HepG2 (cell line): ENCODE measurements around the gene ZNF343. TPM values are rescaled to one million over a fixed set of nuclear protein-coding genes. Genes with fewer than 3 reads are reported as not detected.

Experiments used
- AHR ChIP-seq: IDR thresholded peaks from 2 replicates; pipeline ENCODE4 v1.6.1; 2018; ENCODE audit warnings: missing genetic modification reagents, missing compliant biosample characterization
- CEBPB ChIP-seq: IDR thresholded peaks from 2 replicates; pipeline ENCODE4 v1.6.1; 2011; ENCODE audit warnings: low read depth, low read length, improper control_type of control experiment, borderline replicate concordance
- CEBPZ ChIP-seq: IDR thresholded peaks from 2 replicates; pipeline ENCODE4 v1.6.1; 2012; ENCODE audit warnings: low read length, improper control_type of control experiment
- ETV6 ChIP-seq: sonication (generic); formaldehyde crosslinking; conservative IDR thresholded peaks from 2 replicates; pipeline ENCODE4 v1.4.0; 2020; ENCODE audit warnings: missing genetic modification reagents
- GABPA ChIP-seq, 2 experiments: IDR thresholded peaks; 2 replicates each; pipeline ENCODE4 v1.6.1; 2011 to 2016; ENCODE audit warnings: low read depth in 2 of 2, low read length in 1 of 2, missing biosample characterization in 1 of 2, missing genetic modification characterization in 1 of 2
- GABPB1 ChIP-seq: IDR thresholded peaks from 2 replicates; pipeline ENCODE4 v1.6.1; 2016; ENCODE audit warnings: mild to moderate bottlenecking, missing genetic modification reagents, moderate library complexity, missing compliant biosample characterization
- IKZF4 ChIP-seq: sonication (generic); formaldehyde crosslinking; IDR thresholded peaks from 2 replicates; pipeline ENCODE4 v1.5.1; 2020; ENCODE audit warnings: borderline replicate concordance, mild to moderate bottlenecking, low read depth, missing genetic modification reagents; ENCODE audit errors: not compliant biosample characterization
- KDM6A ChIP-seq: IDR thresholded peaks from 2 replicates; pipeline ENCODE4 v1.6.1; 2016; ENCODE audit warnings: low read depth
- POLR2G ChIP-seq: fragments of 200-400 bp; formaldehyde crosslinking; IDR thresholded peaks from 2 replicates; pipeline ENCODE4 v1.6.1; 2018; ENCODE audit warnings: mild to moderate bottlenecking, low read depth, low read length, moderate library complexity
- PRMT3 ChIP-seq: sonication (generic); formaldehyde crosslinking; IDR thresholded peaks from 2 replicates; pipeline ENCODE4 v1.8.1; 2022; ENCODE audit warnings: low read depth, mild to moderate bottlenecking, moderate library complexity, missing genetic modification reagents, borderline replicate concordance
- RFXANK ChIP-seq: IDR thresholded peaks from 2 replicates; pipeline ENCODE4 v1.6.1; 2016
- ZNF318 ChIP-seq: sonication (generic); formaldehyde crosslinking; IDR thresholded peaks from 2 replicates; pipeline ENCODE4 v1.4.0; 2020; ENCODE audit warnings: mild to moderate bottlenecking, missing genetic modification reagents
- ZNF501 ChIP-seq: sonication (generic); formaldehyde crosslinking; IDR thresholded peaks from 2 replicates; pipeline ENCODE4 v1.5.1; 2020; ENCODE audit warnings: mild to moderate bottlenecking, moderate library complexity, missing genetic modification reagents
- ZNF777 ChIP-seq: sonication (generic); formaldehyde crosslinking; IDR thresholded peaks from 2 replicates; pipeline ENCODE4 v1.4.0; 2020; ENCODE audit warnings: missing genetic modification reagents
- ZNF878 ChIP-seq: sonication (generic); formaldehyde crosslinking; IDR thresholded peaks from 2 replicates; pipeline ENCODE4 v1.8.1; 2023; ENCODE audit warnings: mild to moderate bottlenecking, missing genetic modification reagents, moderate library complexity
- ZSCAN5A ChIP-seq: sonication (generic); formaldehyde crosslinking; IDR thresholded peaks from 2 replicates; pipeline ENCODE4 v1.8.0; 2022; ENCODE audit warnings: mild to moderate bottlenecking, missing genetic modification reagents, borderline replicate concordance
- polyA plus RNA-seq, 8 experiments: library from polyadenylated mRNA; depleted of rRNA in 3 of 8; stranded (reverse) in 7 of 8; unstranded in 1 of 8; fragments of >200 nt; fragmentation: Illumina TruSeq in 4 of 8; extraction: Trizol in 4 of 8; gene quantifications; 2 replicates each; pipeline versions ENCODE4 v1.2.1 to v1.2.3, GENCODE V29; 2011 to 2016; ENCODE audit warnings: low read depth in 4 of 8, missing spikeins in 1 of 8, mixed read lengths in 1 of 8; ENCODE audit not compliant: insufficient read depth in 1 of 8
- total RNA-seq, 5 experiments: library from RNA; depleted of rRNA; stranded (reverse); fragments of >200 nt; fragmentation: Illumina TruSeq; extraction: Trizol; gene quantifications; 2 replicates each; pipeline ENCODE4 v1.2.3, GENCODE V29; 2016; ENCODE audit warnings: low read depth in 1 of 5

The ZNF343 gene
- total and polyA plus RNA-seq, 2 of the 13 experiments (the other 11 are each of a cell fraction or from before 2014, with no cell fraction given), result 16.4 to 22.1 TPM

- no peak; the same call in 1 of the 2 replicates for TF ChIP-seq ZNF777 (CRISPR knock-in tag)
- TF ChIP-seq AHR (CRISPR knock-in tag), result no peak
- TF ChIP-seq ZNF501 (CRISPR knock-in tag), result peak; percentile 60; the same call in 1 of the 2 replicates
- peak; percentile 29; the same call in 1 of the 2 replicates for TF ChIP-seq GABPA (IDR thresholded peaks at IDR 0.05; ENCODE audit: low read depth, low read length)
- TF ChIP-seq GABPA (CRISPR knock-in tag; IDR thresholded peaks at IDR 0.05; ENCODE audit: low read depth), result peak; percentile 76
- TF ChIP-seq ZNF318 (CRISPR knock-in tag), result 0 out of 2 replicates have a peak, but pooled peaks have one; percentile 61
- TF ChIP-seq ZSCAN5A (CRISPR knock-in tag), result no peak
- TF ChIP-seq GABPB1, result peak; percentile 88
- TF ChIP-seq IKZF4 (CRISPR knock-in tag), result no peak
- TF ChIP-seq POLR2G, result peak; percentile 89
- TF ChIP-seq CEBPZ, result no peak
- no peak for TF ChIP-seq ZNF878 (CRISPR knock-in tag)
- TF ChIP-seq CEBPB, result no peak
- TF ChIP-seq ETV6, result no peak
- no peak for TF ChIP-seq RFXANK (CRISPR knock-in tag)
- TF ChIP-seq PRMT3 (CRISPR knock-in tag), result peak; percentile 37; the same call in 1 of the 2 replicates
- TF ChIP-seq KDM6A (CRISPR knock-in tag), result no peak
Observed at GRCh38 chr20:2523919-2524708, 15.4 kb upstream of the ZNF343 start (continued).
